GM12878 (cell line): ENCODE results near the gene FERMT2. TPM values are rescaled to one million over a fixed set of nuclear protein-coding genes. Genes with fewer than 3 reads are reported as not detected.

ENCODE experiments used
- ATAC-seq: fragments of 200-7000 bp; cut with Tn5 transposase; 3 replicates; pipeline ENCODE4 v1.9.1; 2020; ENCODE audit warnings: mild to moderate bottlenecking, moderate library complexity
- BruUV-seq: library from RNA; stranded (reverse); fragments of 400-500 nt; replicated peaks from 2 replicates; lab custom pipeline; 2021; lab: Mats Ljungman, UMichigan
- CTCF ChIA-PET: fragments of 300-600 bp; sonication (Branson Sonifier 250); formaldehyde crosslinking; extraction: SDS; loops from one replicate; lab custom pipeline; 2021; ENCODE audit warnings: inconsistent platforms; lab: Yijun Ruan, JAX
- POLR2A ChIA-PET: fragments of 350-600 bp; formaldehyde crosslinking; extraction: SDS; loops from one replicate; lab custom pipeline; 2021; ENCODE audit warnings: inconsistent platforms; lab: Charles Lee
- RAD21 ChIA-PET: fragments of 300-600 bp; sonication (Branson Sonifier 250); formaldehyde crosslinking; loops from one replicate; lab custom pipeline; 2023; ENCODE audit warnings: antibody characterized with exemption; ENCODE audit not compliant: unreplicated experiment; lab: Charles Lee
- SMC1A ChIA-PET: fragments of 300-600 bp; sonication (Branson Sonifier 250); formaldehyde crosslinking; loops from one replicate; lab custom pipeline; 2023; ENCODE audit not compliant: unreplicated experiment, uncharacterized antibody; lab: Charles Lee
- DNase-seq: peaks from one replicate; pipeline ENCODE4 v3.0.0-alpha.2; 2011; ENCODE audit warnings: low read depth, low spot score
- FAIRE-seq: peaks from 3 replicates; lab custom pipeline; 2011; peaks lifted over from hg19 to GRCh38; lab: Jason Lieb, UNC
- H2AFZ ChIP-seq: 2 replicates; pipeline ENCODE4 v1.6.0; 2011; ENCODE audit warnings: low read depth, low read length, control low read depth; ENCODE audit not compliant: control insufficient read depth
- H3K27ac ChIP-seq: 2 replicates; pipeline ENCODE4 v1.5.1; 2011; ENCODE audit warnings: control low read depth; ENCODE audit not compliant: control insufficient read depth, insufficient read depth
- H3K27me3 ChIP-seq, 2 experiments: replicated peaks in 1 of 2; 2 replicates each; pipeline versions ENCODE4 v1.6.0 to v1.6.1; 2011; ENCODE audit warnings: low read length in 1 of 2; ENCODE audit not compliant: control insufficient read depth in 2 of 2, insufficient read depth in 2 of 2
- H3K36me3 ChIP-seq, 2 experiments: 2 replicates each; pipeline ENCODE4 v1.5.1; 2011; ENCODE audit warnings: low read length in 1 of 2; ENCODE audit not compliant: control insufficient read depth in 2 of 2, insufficient read depth in 2 of 2
- H3K4me1 ChIP-seq: 2 replicates; pipeline ENCODE4 v1.6.1; 2011; ENCODE audit warnings: mild to moderate bottlenecking, low read length, moderate library complexity, mixed read lengths; ENCODE audit not compliant: control insufficient read depth, insufficient read depth
- H3K4me2 ChIP-seq: 2 replicates; pipeline ENCODE4 v1.6.0; 2011; ENCODE audit warnings: control low read depth; ENCODE audit not compliant: control insufficient read depth, insufficient read depth
- H3K4me3 ChIP-seq: fragments of 200-600 bp; sonication (generic); 2 replicates; pipeline ENCODE4 v1.5.1; 2016
- H3K79me2 ChIP-seq: 2 replicates; pipeline ENCODE4 v1.6.0; 2011; ENCODE audit warnings: low read length; ENCODE audit not compliant: control insufficient read depth, insufficient read depth
- H3K9ac ChIP-seq: 2 replicates; pipeline ENCODE4 v1.8.0; 2011; ENCODE audit warnings: low read length, control low read depth, mixed read lengths; ENCODE audit not compliant: control insufficient read depth, insufficient read depth
- H3K9me3 ChIP-seq: replicated peaks from 3 replicates; pipeline ENCODE4 v1.5.1; 2011; ENCODE audit warnings: mild to moderate bottlenecking, low read length; ENCODE audit not compliant: control insufficient read depth, insufficient read depth
- H4K20me1 ChIP-seq: 2 replicates; pipeline ENCODE4 v1.6.0; 2011; ENCODE audit not compliant: control insufficient read depth, insufficient read depth
- CEBPB ChIP-seq, 2 experiments: fragments of 150-350 bp in 1 of 2; IDR thresholded peaks; 2 replicates each; pipeline ENCODE4 v1.6.1; 2012 to 2014; ENCODE audit warnings: low read depth in 2 of 2, low read length in 2 of 2, borderline replicate concordance in 1 of 2, inconsistent platforms in 1 of 2
- CHD1 ChIP-seq: IDR thresholded peaks from 2 replicates; pipeline ENCODE4 v1.6.1; 2012; ENCODE audit warnings: low read depth, low read length, improper control_type of control experiment
- EGR1 ChIP-seq, 2 experiments: IDR thresholded peaks; 1 replicate in 1 of 2; 2 replicates in 1 of 2; pipeline ENCODE4 v1.6.1; 2011 to 2012; ENCODE audit warnings: low read depth in 2 of 2, low read length in 2 of 2, borderline replicate concordance in 1 of 2, mild to moderate bottlenecking in 1 of 2, moderate library complexity in 1 of 2
- FOXK2 ChIP-seq: fragments of 450-650 bp; IDR thresholded peaks from 2 replicates; pipeline ENCODE4 v1.6.1; 2017; ENCODE audit warnings: mild to moderate bottlenecking, moderate library complexity
- JUND ChIP-seq: IDR thresholded peaks from 2 replicates; pipeline ENCODE4 v1.6.1; 2012; ENCODE audit warnings: low read depth, mild to moderate bottlenecking, low read length, improper control_type of control experiment, moderate library complexity
- MEF2A ChIP-seq: IDR thresholded peaks from 2 replicates; pipeline ENCODE4 v1.6.1; 2011; ENCODE audit warnings: low read depth, mild to moderate bottlenecking, low read length, moderate library complexity; ENCODE audit not compliant: insufficient read depth
- NFXL1 ChIP-seq: fragments of 450-650 bp; IDR thresholded peaks from 2 replicates; pipeline ENCODE4 v1.6.1; 2017; ENCODE audit warnings: antibody characterized with exemption, mild to moderate bottlenecking, borderline replicate concordance
- TARDBP ChIP-seq: IDR thresholded peaks from 2 replicates; pipeline ENCODE4 v1.6.1; 2016; ENCODE audit warnings: borderline replicate concordance
- TBL1XR1 ChIP-seq: IDR thresholded peaks from 2 replicates; pipeline ENCODE4 v1.6.1; 2012; ENCODE audit warnings: low read depth, low read length, improper control_type of control experiment
- ZSCAN29 ChIP-seq: fragments of 450-650 bp; IDR thresholded peaks from 2 replicates; pipeline ENCODE4 v1.6.1; 2017; ENCODE audit warnings: mild to moderate bottlenecking, moderate library complexity
- WGBS: methylation state at CpG from one replicate; pipeline ENCODE4 v1.1.6; 2016; ENCODE audit warnings: low lambda C conversion rate; ENCODE audit not compliant: insufficient replicate concordance, insufficient coverage; ENCODE audit errors: missing lambda C conversion rate; 5-methylcytosine and 5-hydroxymethylcytosine counted together
- in situ Hi-C: fragments of 300-500 bp; cut with MboI; formaldehyde crosslinking; loops from 9 replicates; pipeline ENCODE4 v1.14.3; 2018; ENCODE audit warnings: mixed read lengths
- intact Hi-C: fragments of 100-400 bp; cut with micrococcal nuclease; formaldehyde crosslinking; loops from one replicate; pipeline ENCODE4 v1.14.2; 2022; ENCODE audit not compliant: unreplicated experiment
- polyA plus RNA-seq, 11 experiments: library from polyadenylated mRNA; depleted of rRNA in 4 of 11; unstranded in 6 of 11; stranded (reverse) in 5 of 11; fragments of >200 nt; fragmentation: Nextera tagmentation in 4 of 11; fragmentation: Illumina TruSeq in 1 of 11; extraction: Ambion mirVana in 4 of 11; extraction: Trizol in 1 of 11; gene quantifications; 1 replicate in 1 of 11; 2 replicates in 10 of 11; pipeline versions ENCODE4 v1.2.1 to v1.2.3, GENCODE V29; 2011 to 2016; ENCODE audit warnings: inconsistent platforms in 2 of 11, missing spikeins in 2 of 11, low read depth in 1 of 11
- total RNA-seq, 4 experiments: library from RNA; depleted of rRNA in 3 of 4; stranded (reverse); fragments of >200 nt in 3 of 4; fragmentation: Illumina TruSeq in 1 of 4; extraction: Trizol in 1 of 4; gene quantifications; 2 replicates each; pipeline versions ENCODE4 v1.2.1 to v1.2.3, GENCODE V29; 2013 to 2021
- TF ChIP-seq, protein P1 (sequence below): fragments of 450-650 bp; IDR thresholded peaks from 2 replicates; pipeline ENCODE4 v1.6.1; 2017; ENCODE audit warnings: antibody characterized with exemption, mild to moderate bottlenecking, moderate library complexity

Gene FERMT2
- total and polyA plus RNA-seq, 10 of the 15 experiments (the other 5 are each of a cell fraction or from before 2014, with no cell fraction given): 4.9 to 35.5 (median 19.5) TPM

DNA sequence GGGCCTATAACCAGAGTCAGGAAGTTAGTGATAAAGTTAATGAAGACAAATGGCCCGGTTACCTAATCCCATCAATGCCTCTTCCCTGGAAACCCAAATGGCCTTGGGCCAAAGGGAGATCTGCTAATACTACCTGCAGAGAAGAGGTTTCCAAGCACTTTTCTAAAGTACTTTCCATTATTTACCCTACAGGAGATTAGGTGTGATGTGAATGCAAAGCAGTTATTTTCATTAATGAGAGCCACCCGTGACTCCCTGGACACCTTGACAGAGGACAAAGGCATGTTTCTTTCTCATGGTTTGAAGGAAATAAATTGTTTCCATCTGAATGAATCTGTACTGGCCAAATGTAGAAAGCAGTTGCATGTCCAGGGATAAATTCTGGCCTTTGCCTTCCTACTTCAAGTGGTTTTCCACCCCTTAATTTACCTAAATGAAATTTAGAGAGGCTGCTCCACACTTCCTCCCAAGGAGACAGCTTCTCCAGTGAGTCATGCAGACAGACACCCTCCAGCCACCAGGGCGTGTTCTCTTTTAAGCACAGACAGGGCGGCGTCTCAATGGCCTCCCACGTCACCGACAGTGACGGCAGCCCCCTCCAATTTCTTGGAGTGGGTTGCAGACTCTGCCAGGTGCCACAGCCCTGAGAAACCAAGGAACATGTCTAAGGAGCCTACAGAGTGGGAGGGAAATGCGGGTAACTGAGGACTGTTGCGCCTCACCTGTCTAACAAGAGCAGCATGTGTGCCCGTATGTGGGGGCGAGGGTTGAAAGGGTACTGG lies 115.5 kb downstream of the FERMT2 start:
- H3K27ac ChIP-seq: no peak overlapping the region
- DNase-seq: no peak
- H4K20me1 ChIP-seq: no peaks in the 10 kb centered on the region
- ChIA-PET POLR2A (no interaction called here), SMC1A (interaction anchor here (0.6 to 2.4 kb wide), 5 partner anchors 10 to 150 kb away, joined by 3 to 11 read pairs (median 4); no protein-coding TSS in a partner anchor), RAD21 (interaction anchor here (0.6 kb wide), 1 partner anchor 938 kb away, joined by 4 read pairs; no protein-coding TSS in a partner anchor), CTCF (interaction anchor here (0.6 to 1.3 kb wide), 6 partner anchors 10 to 125 kb away, joined by 3 to 5 read pairs (median 3); no protein-coding TSS in a partner anchor)
- intact Hi-C loops: no loop called here
- no peak overlapping the region for H3K9ac ChIP-seq
- no peak for ATAC-seq
- H3K79me2 ChIP-seq: no peaks in the 10 kb centered on the region
- H2AFZ ChIP-seq: no peak overlapping the region
- no peak overlapping the region for H3K4me3 ChIP-seq
- no peaks in the 10 kb centered on the region for H3K36me3 ChIP-seq
- in situ Hi-C loops: no loop called here
- H3K27me3 ChIP-seq: no peaks in the 10 kb centered on the region
- no peaks in the 10 kb centered on the region for H3K9me3 ChIP-seq
- FAIRE-seq: no peak
- BruUV-seq: no TSS peak
- no peak overlapping the region for H3K4me2 ChIP-seq
- TF ChIP-seq FOXK2: no peak
- no peak for TF ChIP-seq CEBPB (IDR thresholded peaks at IDR 0.05; ENCODE audit: borderline replicate concordance in 1 of 2, low read depth in 2 of 2, low read length in 2 of 2)
- no peak for TF ChIP-seq MEF2A
- TF ChIP-seq NFXL1: no peak
- TF ChIP-seq CHD1: no peak
- no peak for TF ChIP-seq JUND
- no peak for TF ChIP-seq ZSCAN29
- no peak for TF ChIP-seq EGR1 (IDR thresholded peaks at IDR 0.05; ENCODE audit: borderline replicate concordance in 1 of 2, low read depth in 2 of 2, low read length in 2 of 2)
- no peak for TF ChIP-seq TARDBP
- TF ChIP-seq, protein P1, sequence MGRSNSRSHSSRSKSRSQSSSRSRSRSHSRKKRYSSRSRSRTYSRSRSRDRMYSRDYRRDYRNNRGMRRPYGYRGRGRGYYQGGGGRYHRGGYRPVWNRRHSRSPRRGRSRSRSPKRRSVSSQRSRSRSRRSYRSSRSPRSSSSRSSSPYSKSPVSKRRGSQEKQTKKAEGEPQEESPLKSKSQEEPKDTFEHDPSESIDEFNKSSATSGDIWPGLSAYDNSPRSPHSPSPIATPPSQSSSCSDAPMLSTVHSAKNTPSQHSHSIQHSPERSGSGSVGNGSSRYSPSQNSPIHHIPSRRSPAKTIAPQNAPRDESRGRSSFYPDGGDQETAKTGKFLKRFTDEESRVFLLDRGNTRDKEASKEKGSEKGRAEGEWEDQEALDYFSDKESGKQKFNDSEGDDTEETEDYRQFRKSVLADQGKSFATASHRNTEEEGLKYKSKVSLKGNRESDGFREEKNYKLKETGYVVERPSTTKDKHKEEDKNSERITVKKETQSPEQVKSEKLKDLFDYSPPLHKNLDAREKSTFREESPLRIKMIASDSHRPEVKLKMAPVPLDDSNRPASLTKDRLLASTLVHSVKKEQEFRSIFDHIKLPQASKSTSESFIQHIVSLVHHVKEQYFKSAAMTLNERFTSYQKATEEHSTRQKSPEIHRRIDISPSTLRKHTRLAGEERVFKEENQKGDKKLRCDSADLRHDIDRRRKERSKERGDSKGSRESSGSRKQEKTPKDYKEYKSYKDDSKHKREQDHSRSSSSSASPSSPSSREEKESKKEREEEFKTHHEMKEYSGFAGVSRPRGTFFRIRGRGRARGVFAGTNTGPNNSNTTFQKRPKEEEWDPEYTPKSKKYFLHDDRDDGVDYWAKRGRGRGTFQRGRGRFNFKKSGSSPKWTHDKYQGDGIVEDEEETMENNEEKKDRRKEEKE: no peak
- TF ChIP-seq TBL1XR1: no peak
- 88% methylated on average over 12 of the region's 12 CpGs for WGBS
- no peaks in the 10 kb centered on the region for H3K4me1 ChIP-seq
